WTC11 (cell line): ENCODE measurements around the gene TSPAN18. TPM values are rescaled to one million over a fixed set of nuclear protein-coding genes. Genes with fewer than 3 reads are reported as not detected.

Experiments
- ATAC-seq: fragments of 200-7000 bp; cut with Tn5 transposase; 2 replicates; pipeline ENCODE4 v1.10.0; 2021; ENCODE audit warnings: mild to moderate bottlenecking, moderate library complexity
- CTCF ChIA-PET: fragments of 300-600 bp; sonication (Branson Sonifier 250); formaldehyde crosslinking; loops from one replicate; lab custom pipeline; 2021; ENCODE audit warnings: antibody characterized with exemption; lab: Charles Lee
- POLR2A ChIA-PET: fragments of 350-600 bp; sonication (Branson Sonifier 250); formaldehyde crosslinking; loops from one replicate; lab custom pipeline; 2021; ENCODE audit warnings: antibody characterized with exemption; lab: Charles Lee
- DNase-seq: peaks from one replicate; pipeline ENCODE4 v3.0.0; 2021; ENCODE audit warnings: low spot score
- H3K27ac Mint-ChIP-seq: 2 replicates; pipeline ENCODE4 v1.8.0; 2021; ENCODE audit warnings: mixed read lengths
- H3K27me3 Mint-ChIP-seq: 2 replicates; pipeline ENCODE4 v1.8.0; 2021; ENCODE audit warnings: low read depth, mild to moderate bottlenecking, moderate library complexity, mixed read lengths
- H3K36me3 Mint-ChIP-seq: 2 replicates; pipeline ENCODE4 v1.8.0; 2021; ENCODE audit warnings: mixed read lengths
- H3K4me1 Mint-ChIP-seq: 2 replicates; pipeline ENCODE4 v1.8.0; 2022; ENCODE audit warnings: mixed read lengths
- H3K4me3 Mint-ChIP-seq: 2 replicates; pipeline ENCODE4 v1.8.0; 2021; ENCODE audit warnings: mild to moderate bottlenecking, moderate library complexity, mixed read lengths
- H3K9me3 Mint-ChIP-seq: 2 replicates; pipeline ENCODE4 v1.8.0; 2021; ENCODE audit warnings: mixed read lengths
- CREM ChIP-seq: sonication (generic); formaldehyde crosslinking; IDR thresholded peaks from 2 replicates; pipeline ENCODE4 v1.8.1; 2022; ENCODE audit warnings: mild to moderate bottlenecking, missing genetic modification reagents, moderate library complexity
- ELF4 ChIP-seq: sonication (generic); formaldehyde crosslinking; IDR thresholded peaks from 2 replicates; pipeline ENCODE4 v1.8.1; 2022; ENCODE audit warnings: low read depth, mild to moderate bottlenecking, moderate library complexity, missing genetic modification reagents
- EMX1 ChIP-seq: fragments of 250-450 bp; sonication (Bioruptor Pico); IDR thresholded peaks from 2 replicates; pipeline ENCODE4 v1.8.0; 2021; ENCODE audit warnings: mild to moderate bottlenecking
- FOXJ3 ChIP-seq: sonication (generic); formaldehyde crosslinking; IDR thresholded peaks from 2 replicates; pipeline ENCODE4 v1.9.0; 2021; ENCODE audit warnings: missing genetic modification reagents, mild to moderate bottlenecking, borderline replicate concordance
- FOXP1 ChIP-seq: sonication (generic); formaldehyde crosslinking; IDR thresholded peaks from 2 replicates; pipeline ENCODE4 v1.8.0; 2022; ENCODE audit warnings: missing genetic modification reagents, mild to moderate bottlenecking, moderate library complexity, borderline replicate concordance
- NR1H2 ChIP-seq: sonication (generic); formaldehyde crosslinking; IDR thresholded peaks from 2 replicates; pipeline ENCODE4 v1.9.0; 2021; ENCODE audit warnings: mild to moderate bottlenecking, moderate library complexity, missing genetic modification reagents
- SMAD3 ChIP-seq: sonication (generic); formaldehyde crosslinking; IDR thresholded peaks from 2 replicates; pipeline ENCODE4 v1.8.0; 2022; ENCODE audit warnings: missing genetic modification reagents, mild to moderate bottlenecking, borderline replicate concordance
- SMAD4 ChIP-seq: sonication (generic); formaldehyde crosslinking; IDR thresholded peaks from 2 replicates; pipeline ENCODE4 v1.8.0; 2022; ENCODE audit warnings: mild to moderate bottlenecking, missing genetic modification reagents
- TEAD4 ChIP-seq: sonication (generic); formaldehyde crosslinking; IDR thresholded peaks from 2 replicates; pipeline ENCODE4 v1.8.0; 2022; ENCODE audit warnings: mild to moderate bottlenecking, missing genetic modification reagents
- ZBTB21 ChIP-seq: sonication (generic); formaldehyde crosslinking; IDR thresholded peaks from 2 replicates; pipeline ENCODE4 v1.8.1; 2023; ENCODE audit warnings: mild to moderate bottlenecking, missing genetic modification reagents, borderline replicate concordance
- ZNF219 ChIP-seq: sonication (generic); formaldehyde crosslinking; IDR thresholded peaks from 2 replicates; pipeline ENCODE4 v1.8.0; 2023; ENCODE audit warnings: missing genetic modification reagents, mild to moderate bottlenecking, borderline replicate concordance
- ZNF263 ChIP-seq: sonication (generic); formaldehyde crosslinking; IDR thresholded peaks from 2 replicates; pipeline ENCODE4 v1.8.1; 2022; ENCODE audit warnings: low read depth, mild to moderate bottlenecking, moderate library complexity, missing genetic modification reagents
- ZNF396 ChIP-seq: fragments of 250-450 bp; sonication (Bioruptor Pico); IDR thresholded peaks from 2 replicates; pipeline ENCODE4 v1.8.0; 2021; ENCODE audit warnings: mild to moderate bottlenecking, moderate library complexity, borderline replicate concordance
- total RNA-seq: library from RNA; stranded (reverse); gene quantifications from 3 replicates; pipeline ENCODE4 v1.2.3, GENCODE V29; 2021
- TF ChIP-seq, protein P1 (sequence below): sonication (generic); formaldehyde crosslinking; IDR thresholded peaks from 2 replicates; pipeline ENCODE4 v1.8.0; 2023; ENCODE audit warnings: mild to moderate bottlenecking, missing genetic modification reagents
- TF ChIP-seq, protein P2 (sequence below): sonication (generic); formaldehyde crosslinking; conservative IDR thresholded peaks from 2 replicates; pipeline ENCODE4 v1.8.1; 2023; ENCODE audit warnings: mild to moderate bottlenecking, low read depth, missing genetic modification reagents, moderate library complexity
- TF ChIP-seq, protein P3 (sequence below): sonication (generic); formaldehyde crosslinking; IDR thresholded peaks from 2 replicates; pipeline ENCODE4 v1.8.1; 2022; ENCODE audit warnings: missing genetic modification reagents, borderline replicate concordance
- TF ChIP-seq, protein P4 (sequence below): sonication (generic); formaldehyde crosslinking; IDR thresholded peaks from 2 replicates; pipeline ENCODE4 v1.8.1; 2023; ENCODE audit warnings: mild to moderate bottlenecking, missing genetic modification reagents
- TF ChIP-seq, protein P5 (sequence below): sonication (generic); formaldehyde crosslinking; IDR thresholded peaks from 2 replicates; pipeline ENCODE4 v1.8.0; 2023; ENCODE audit warnings: missing genetic modification reagents, mild to moderate bottlenecking, borderline replicate concordance
- TF ChIP-seq, protein P6 (sequence below): sonication (generic); formaldehyde crosslinking; IDR thresholded peaks from 2 replicates; pipeline ENCODE4 v1.8.0; 2022; ENCODE audit warnings: mild to moderate bottlenecking, missing genetic modification reagents
- TF ChIP-seq, protein P7 (sequence below): sonication (generic); formaldehyde crosslinking; IDR thresholded peaks from 2 replicates; pipeline ENCODE4 v1.8.0; 2023; ENCODE audit warnings: missing genetic modification reagents

The TSPAN18 gene
- total RNA-seq, 1 experiment from 2014 or later: 44.7 TPM

DNA sequence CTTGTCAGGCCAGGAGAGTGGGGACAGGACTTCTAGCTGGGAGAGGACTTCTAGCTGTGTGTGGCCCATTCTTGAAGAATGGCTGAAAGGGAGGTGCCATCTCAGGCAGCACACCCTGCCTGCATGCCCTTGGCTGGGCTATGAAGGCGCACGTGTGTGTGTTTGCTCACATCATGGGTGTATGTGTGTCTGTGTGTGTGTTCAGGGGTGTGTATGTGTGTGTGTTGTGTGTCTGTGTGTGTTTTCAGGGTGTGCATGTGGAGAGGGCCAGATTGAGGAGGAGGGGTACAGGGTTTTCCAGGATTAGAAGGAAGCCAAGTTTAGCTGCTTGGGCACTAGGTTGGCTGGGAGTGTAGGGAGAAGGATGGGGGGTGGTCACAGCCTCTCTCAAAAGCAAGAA, 207.3 kb downstream of the TSPAN18 start (continued):
- TF ChIP-seq, protein P1, sequence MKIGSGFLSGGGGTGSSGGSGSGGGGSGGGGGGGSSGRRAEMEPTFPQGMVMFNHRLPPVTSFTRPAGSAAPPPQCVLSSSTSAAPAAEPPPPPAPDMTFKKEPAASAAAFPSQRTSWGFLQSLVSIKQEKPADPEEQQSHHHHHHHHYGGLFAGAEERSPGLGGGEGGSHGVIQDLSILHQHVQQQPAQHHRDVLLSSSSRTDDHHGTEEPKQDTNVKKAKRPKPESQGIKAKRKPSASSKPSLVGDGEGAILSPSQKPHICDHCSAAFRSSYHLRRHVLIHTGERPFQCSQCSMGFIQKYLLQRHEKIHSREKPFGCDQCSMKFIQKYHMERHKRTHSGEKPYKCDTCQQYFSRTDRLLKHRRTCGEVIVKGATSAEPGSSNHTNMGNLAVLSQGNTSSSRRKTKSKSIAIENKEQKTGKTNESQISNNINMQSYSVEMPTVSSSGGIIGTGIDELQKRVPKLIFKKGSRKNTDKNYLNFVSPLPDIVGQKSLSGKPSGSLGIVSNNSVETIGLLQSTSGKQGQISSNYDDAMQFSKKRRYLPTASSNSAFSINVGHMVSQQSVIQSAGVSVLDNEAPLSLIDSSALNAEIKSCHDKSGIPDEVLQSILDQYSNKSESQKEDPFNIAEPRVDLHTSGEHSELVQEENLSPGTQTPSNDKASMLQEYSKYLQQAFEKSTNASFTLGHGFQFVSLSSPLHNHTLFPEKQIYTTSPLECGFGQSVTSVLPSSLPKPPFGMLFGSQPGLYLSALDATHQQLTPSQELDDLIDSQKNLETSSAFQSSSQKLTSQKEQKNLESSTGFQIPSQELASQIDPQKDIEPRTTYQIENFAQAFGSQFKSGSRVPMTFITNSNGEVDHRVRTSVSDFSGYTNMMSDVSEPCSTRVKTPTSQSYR (CRISPR knock-in tag): no peak
- TF ChIP-seq SMAD4 (CRISPR knock-in tag) (no peak), FOXJ3 (CRISPR knock-in tag) (no peak), ZBTB21 (CRISPR knock-in tag) (no peak), NR1H2 (CRISPR knock-in tag) (no peak), ELF4 (CRISPR knock-in tag) (no peak)
- TF ChIP-seq, protein P2, sequence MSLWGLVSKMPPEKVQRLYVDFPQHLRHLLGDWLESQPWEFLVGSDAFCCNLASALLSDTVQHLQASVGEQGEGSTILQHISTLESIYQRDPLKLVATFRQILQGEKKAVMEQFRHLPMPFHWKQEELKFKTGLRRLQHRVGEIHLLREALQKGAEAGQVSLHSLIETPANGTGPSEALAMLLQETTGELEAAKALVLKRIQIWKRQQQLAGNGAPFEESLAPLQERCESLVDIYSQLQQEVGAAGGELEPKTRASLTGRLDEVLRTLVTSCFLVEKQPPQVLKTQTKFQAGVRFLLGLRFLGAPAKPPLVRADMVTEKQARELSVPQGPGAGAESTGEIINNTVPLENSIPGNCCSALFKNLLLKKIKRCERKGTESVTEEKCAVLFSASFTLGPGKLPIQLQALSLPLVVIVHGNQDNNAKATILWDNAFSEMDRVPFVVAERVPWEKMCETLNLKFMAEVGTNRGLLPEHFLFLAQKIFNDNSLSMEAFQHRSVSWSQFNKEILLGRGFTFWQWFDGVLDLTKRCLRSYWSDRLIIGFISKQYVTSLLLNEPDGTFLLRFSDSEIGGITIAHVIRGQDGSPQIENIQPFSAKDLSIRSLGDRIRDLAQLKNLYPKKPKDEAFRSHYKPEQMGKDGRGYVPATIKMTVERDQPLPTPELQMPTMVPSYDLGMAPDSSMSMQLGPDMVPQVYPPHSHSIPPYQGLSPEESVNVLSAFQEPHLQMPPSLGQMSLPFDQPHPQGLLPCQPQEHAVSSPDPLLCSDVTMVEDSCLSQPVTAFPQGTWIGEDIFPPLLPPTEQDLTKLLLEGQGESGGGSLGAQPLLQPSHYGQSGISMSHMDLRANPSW: no peak
- TF ChIP-seq, protein P3, sequence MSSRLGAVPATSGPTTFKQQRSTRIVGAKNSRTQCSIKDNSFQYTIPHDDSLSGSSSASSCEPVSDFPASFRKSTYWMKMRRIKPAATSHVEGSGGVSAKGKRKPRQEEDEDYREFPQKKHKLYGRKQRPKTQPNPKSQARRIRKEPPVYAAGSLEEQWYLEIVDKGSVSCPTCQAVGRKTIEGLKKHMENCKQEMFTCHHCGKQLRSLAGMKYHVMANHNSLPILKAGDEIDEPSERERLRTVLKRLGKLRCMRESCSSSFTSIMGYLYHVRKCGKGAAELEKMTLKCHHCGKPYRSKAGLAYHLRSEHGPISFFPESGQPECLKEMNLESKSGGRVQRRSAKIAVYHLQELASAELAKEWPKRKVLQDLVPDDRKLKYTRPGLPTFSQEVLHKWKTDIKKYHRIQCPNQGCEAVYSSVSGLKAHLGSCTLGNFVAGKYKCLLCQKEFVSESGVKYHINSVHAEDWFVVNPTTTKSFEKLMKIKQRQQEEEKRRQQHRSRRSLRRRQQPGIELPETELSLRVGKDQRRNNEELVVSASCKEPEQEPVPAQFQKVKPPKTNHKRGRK (CRISPR knock-in tag): no peak

DNA sequence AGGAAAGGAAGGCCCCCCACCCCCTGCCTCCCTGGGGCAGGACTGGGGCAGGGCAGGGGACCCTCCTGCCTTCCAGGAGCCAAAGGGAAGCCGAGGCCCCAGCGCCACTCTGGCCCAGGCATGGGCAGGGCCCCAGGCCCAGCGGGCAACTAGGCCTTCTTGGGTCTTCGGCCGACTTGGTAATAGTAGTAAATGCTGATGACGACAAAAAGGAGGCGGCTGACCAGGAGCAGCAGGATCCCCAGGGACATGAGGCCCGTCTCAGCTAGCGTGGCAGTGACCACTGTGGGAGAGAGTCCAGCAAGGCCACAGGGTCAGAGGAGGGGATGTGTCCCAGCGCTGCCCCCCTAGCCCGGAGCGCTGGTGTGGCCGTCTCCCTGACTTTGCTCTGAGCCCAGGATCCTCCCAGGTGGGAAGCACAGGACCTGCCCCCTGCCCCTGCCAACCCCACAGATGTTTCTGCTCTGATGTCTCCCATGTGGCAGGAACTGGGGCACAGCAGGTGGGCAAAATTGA, 208.0 kb downstream of the TSPAN18 start:
- Mint-ChIP-seq H3K4me3 (no peak overlapping the region), H3K27me3 (no peaks in the 10 kb centered on the region; the same call in 1 of the 2 replicates), H3K9me3 (no peaks in the 10 kb centered on the region), H3K4me1 (peaks cover 16% of the 10 kb centered on the region), H3K36me3 (peaks cover 7% of the 10 kb centered on the region), H3K27ac (no peak overlapping the region)
- ChIA-PET POLR2A (no interaction called here), CTCF (interaction anchor here (0.9 to 9.2 kb wide), 2 partner anchors 23 to 169 kb away, joined by 4 to 361 read pairs; no protein-coding TSS in a partner anchor)
- ATAC-seq: no peak
- no peak for DNase-seq
- TF ChIP-seq, protein P4, sequence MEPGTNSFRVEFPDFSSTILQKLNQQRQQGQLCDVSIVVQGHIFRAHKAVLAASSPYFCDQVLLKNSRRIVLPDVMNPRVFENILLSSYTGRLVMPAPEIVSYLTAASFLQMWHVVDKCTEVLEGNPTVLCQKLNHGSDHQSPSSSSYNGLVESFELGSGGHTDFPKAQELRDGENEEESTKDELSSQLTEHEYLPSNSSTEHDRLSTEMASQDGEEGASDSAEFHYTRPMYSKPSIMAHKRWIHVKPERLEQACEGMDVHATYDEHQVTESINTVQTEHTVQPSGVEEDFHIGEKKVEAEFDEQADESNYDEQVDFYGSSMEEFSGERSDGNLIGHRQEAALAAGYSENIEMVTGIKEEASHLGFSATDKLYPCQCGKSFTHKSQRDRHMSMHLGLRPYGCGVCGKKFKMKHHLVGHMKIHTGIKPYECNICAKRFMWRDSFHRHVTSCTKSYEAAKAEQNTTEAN: no peak
- TF ChIP-seq FOXP1 (no peak), CREM (CRISPR knock-in tag) (no peak), TEAD4 (CRISPR knock-in tag) (no peak), SMAD3 (no peak), ZBTB21 (CRISPR knock-in tag) (no peak), NR1H2 (CRISPR knock-in tag) (no peak), EMX1 (CRISPR knock-in tag) (no peak), ZNF396 (no peak), ZNF219 (no peak), ZNF263 (CRISPR knock-in tag) (no peak)
- TF ChIP-seq, protein P5, sequence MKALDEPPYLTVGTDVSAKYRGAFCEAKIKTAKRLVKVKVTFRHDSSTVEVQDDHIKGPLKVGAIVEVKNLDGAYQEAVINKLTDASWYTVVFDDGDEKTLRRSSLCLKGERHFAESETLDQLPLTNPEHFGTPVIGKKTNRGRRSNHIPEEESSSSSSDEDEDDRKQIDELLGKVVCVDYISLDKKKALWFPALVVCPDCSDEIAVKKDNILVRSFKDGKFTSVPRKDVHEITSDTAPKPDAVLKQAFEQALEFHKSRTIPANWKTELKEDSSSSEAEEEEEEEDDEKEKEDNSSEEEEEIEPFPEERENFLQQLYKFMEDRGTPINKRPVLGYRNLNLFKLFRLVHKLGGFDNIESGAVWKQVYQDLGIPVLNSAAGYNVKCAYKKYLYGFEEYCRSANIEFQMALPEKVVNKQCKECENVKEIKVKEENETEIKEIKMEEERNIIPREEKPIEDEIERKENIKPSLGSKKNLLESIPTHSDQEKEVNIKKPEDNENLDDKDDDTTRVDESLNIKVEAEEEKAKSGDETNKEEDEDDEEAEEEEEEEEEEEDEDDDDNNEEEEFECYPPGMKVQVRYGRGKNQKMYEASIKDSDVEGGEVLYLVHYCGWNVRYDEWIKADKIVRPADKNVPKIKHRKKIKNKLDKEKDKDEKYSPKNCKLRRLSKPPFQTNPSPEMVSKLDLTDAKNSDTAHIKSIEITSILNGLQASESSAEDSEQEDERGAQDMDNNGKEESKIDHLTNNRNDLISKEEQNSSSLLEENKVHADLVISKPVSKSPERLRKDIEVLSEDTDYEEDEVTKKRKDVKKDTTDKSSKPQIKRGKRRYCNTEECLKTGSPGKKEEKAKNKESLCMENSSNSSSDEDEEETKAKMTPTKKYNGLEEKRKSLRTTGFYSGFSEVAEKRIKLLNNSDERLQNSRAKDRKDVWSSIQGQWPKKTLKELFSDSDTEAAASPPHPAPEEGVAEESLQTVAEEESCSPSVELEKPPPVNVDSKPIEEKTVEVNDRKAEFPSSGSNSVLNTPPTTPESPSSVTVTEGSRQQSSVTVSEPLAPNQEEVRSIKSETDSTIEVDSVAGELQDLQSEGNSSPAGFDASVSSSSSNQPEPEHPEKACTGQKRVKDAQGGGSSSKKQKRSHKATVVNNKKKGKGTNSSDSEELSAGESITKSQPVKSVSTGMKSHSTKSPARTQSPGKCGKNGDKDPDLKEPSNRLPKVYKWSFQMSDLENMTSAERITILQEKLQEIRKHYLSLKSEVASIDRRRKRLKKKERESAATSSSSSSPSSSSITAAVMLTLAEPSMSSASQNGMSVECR (CRISPR knock-in tag): no peak
- TF ChIP-seq, protein P6, sequence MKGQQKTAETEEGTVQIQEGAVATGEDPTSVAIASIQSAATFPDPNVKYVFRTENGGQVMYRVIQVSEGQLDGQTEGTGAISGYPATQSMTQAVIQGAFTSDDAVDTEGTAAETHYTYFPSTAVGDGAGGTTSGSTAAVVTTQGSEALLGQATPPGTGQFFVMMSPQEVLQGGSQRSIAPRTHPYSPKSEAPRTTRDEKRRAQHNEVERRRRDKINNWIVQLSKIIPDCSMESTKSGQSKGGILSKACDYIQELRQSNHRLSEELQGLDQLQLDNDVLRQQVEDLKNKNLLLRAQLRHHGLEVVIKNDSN (CRISPR knock-in tag): no peak
- TF ChIP-seq, protein P7, sequence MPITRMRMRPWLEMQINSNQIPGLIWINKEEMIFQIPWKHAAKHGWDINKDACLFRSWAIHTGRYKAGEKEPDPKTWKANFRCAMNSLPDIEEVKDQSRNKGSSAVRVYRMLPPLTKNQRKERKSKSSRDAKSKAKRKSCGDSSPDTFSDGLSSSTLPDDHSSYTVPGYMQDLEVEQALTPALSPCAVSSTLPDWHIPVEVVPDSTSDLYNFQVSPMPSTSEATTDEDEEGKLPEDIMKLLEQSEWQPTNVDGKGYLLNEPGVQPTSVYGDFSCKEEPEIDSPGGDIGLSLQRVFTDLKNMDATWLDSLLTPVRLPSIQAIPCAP (CRISPR knock-in tag): no peak
